HEK293 (cell line): ENCODE results near the gene ATP8A2.

Experiments used
- CTCF ChIA-PET: fragments of 350-600 bp; formaldehyde crosslinking; extraction: SDS; loops from one replicate; lab custom pipeline; 2021; ENCODE audit warnings: antibody characterized with exemption; lab: Yijun Ruan, JAX
- POLR2A ChIA-PET: fragments of 300-600 bp; formaldehyde crosslinking; extraction: SDS; loops from one replicate; lab custom pipeline; 2020; ENCODE audit warnings: antibody characterized with exemption, inconsistent platforms; lab: Yijun Ruan, JAX
- H3K27ac ChIP-seq: fragments of 200-500 bp; sonication (Bioruptor generic); 2 replicates; pipeline ENCODE4 v1.5.1; 2014; ENCODE audit warnings: low read depth, low read length, control low read depth, inconsistent platforms; ENCODE audit errors: extremely low read depth
- H3K36me3 ChIP-seq, 2 experiments: fragments of 200-500 bp in 1 of 2; sonication (Bioruptor generic) in 1 of 2; 1 replicate in 1 of 2; 2 replicates in 1 of 2; pipeline ENCODE4 v1.5.1; 2014 to 2017; ENCODE audit warnings: inconsistent platforms in 2 of 2, low read length in 2 of 2; ENCODE audit not compliant: control insufficient read depth in 2 of 2, insufficient read depth in 1 of 2
- H3K4me1 ChIP-seq: fragments of 200-500 bp; sonication (Bioruptor generic); 2 replicates; pipeline ENCODE4 v1.5.1; 2014; ENCODE audit warnings: mild to moderate bottlenecking, low read length, inconsistent platforms; ENCODE audit not compliant: control insufficient read depth, insufficient read depth
- H3K4me3 ChIP-seq: 2 replicates; pipeline ENCODE4 v1.5.1; 2011; ENCODE audit warnings: low read depth, mild to moderate bottlenecking, control low read depth, low read length, moderate library complexity
- H3K9me3 ChIP-seq: fragments of 200-500 bp; sonication (Bioruptor generic); 2 replicates; pipeline ENCODE4 v1.5.1; 2014; ENCODE audit warnings: low read depth, low read length, inconsistent platforms; ENCODE audit not compliant: control insufficient read depth, insufficient read depth
- EGR2 ChIP-seq: fragments of 450-650 bp; formaldehyde crosslinking; IDR thresholded peaks from 2 replicates; pipeline ENCODE4 v1.5.1; 2016; ENCODE audit warnings: low read depth, missing biosample characterization, missing genetic modification characterization
- HOXA7 ChIP-seq: sonication (generic); formaldehyde crosslinking; IDR thresholded peaks from 2 replicates; pipeline ENCODE4 v1.8.1; 2022; ENCODE audit warnings: missing genetic modification reagents, borderline replicate concordance
- KLF8 ChIP-seq: fragments of 450-650 bp; formaldehyde crosslinking; IDR thresholded peaks from 2 replicates; pipeline ENCODE4 v1.5.1; 2016; ENCODE audit warnings: missing biosample characterization, missing genetic modification characterization
- SALL2 ChIP-seq: fragments of 450-650 bp; formaldehyde crosslinking; IDR thresholded peaks from 2 replicates; pipeline ENCODE4 v1.5.0; 2017; ENCODE audit warnings: missing biosample characterization, mild to moderate bottlenecking, missing genetic modification characterization, borderline replicate concordance
- ZBTB1 ChIP-seq: fragments of 450-650 bp; formaldehyde crosslinking; IDR thresholded peaks from 2 replicates; pipeline ENCODE4 v1.5.1; 2016; ENCODE audit warnings: missing biosample characterization, missing genetic modification characterization
- ZBTB21 ChIP-seq: fragments of 450-650 bp; formaldehyde crosslinking; IDR thresholded peaks from 2 replicates; pipeline ENCODE4 v1.5.1; 2017; ENCODE audit warnings: missing biosample characterization, missing genetic modification characterization
- ZEB2 ChIP-seq: fragments of 450-650 bp; formaldehyde crosslinking; IDR thresholded peaks from 2 replicates; pipeline ENCODE4 v1.5.1; 2016; ENCODE audit warnings: missing biosample characterization, missing genetic modification characterization
- ZFHX2 ChIP-seq: fragments of 450-650 bp; formaldehyde crosslinking; conservative IDR thresholded peaks from 2 replicates; pipeline ENCODE4 v1.5.1; 2016; ENCODE audit warnings: missing biosample characterization, missing genetic modification characterization
- ZFP3 ChIP-seq: fragments of 450-650 bp; formaldehyde crosslinking; IDR thresholded peaks from 2 replicates; pipeline ENCODE4 v1.5.1; 2016; ENCODE audit warnings: low read depth, missing biosample characterization, missing genetic modification characterization
- ZFP37 ChIP-seq: fragments of 450-650 bp; formaldehyde crosslinking; IDR thresholded peaks from 2 replicates; pipeline ENCODE4 v1.5.1; 2016; ENCODE audit warnings: missing biosample characterization, missing genetic modification characterization
- ZNF157 ChIP-seq: fragments of 450-650 bp; formaldehyde crosslinking; IDR thresholded peaks from 2 replicates; pipeline ENCODE4 v1.5.1; 2016; ENCODE audit warnings: missing biosample characterization, missing genetic modification characterization
- ZNF174 ChIP-seq: fragments of 450-650 bp; formaldehyde crosslinking; IDR thresholded peaks from 2 replicates; pipeline ENCODE4 v1.5.0; 2017; ENCODE audit warnings: missing biosample characterization, mild to moderate bottlenecking, missing genetic modification characterization
- ZNF2 ChIP-seq: fragments of 450-650 bp; formaldehyde crosslinking; IDR thresholded peaks from 2 replicates; pipeline ENCODE4 v1.5.1; 2016; ENCODE audit warnings: missing biosample characterization, missing genetic modification characterization
- ZNF211 ChIP-seq: fragments of 450-650 bp; formaldehyde crosslinking; IDR thresholded peaks from 2 replicates; pipeline ENCODE4 v1.5.1; 2016; ENCODE audit warnings: low read depth, missing biosample characterization, missing genetic modification characterization
- ZNF221 ChIP-seq: fragments of 450-650 bp; formaldehyde crosslinking; IDR thresholded peaks from 2 replicates; pipeline ENCODE4 v1.5.1; 2017; ENCODE audit warnings: missing biosample characterization, missing genetic modification characterization, borderline replicate concordance
- ZNF23 ChIP-seq: fragments of 450-650 bp; formaldehyde crosslinking; IDR thresholded peaks from 2 replicates; pipeline ENCODE4 v1.5.1; 2016; ENCODE audit warnings: missing biosample characterization, missing genetic modification characterization, borderline replicate concordance
- ZNF274 ChIP-seq, 2 experiments: fragments of 200-500 bp in 1 of 2; fragments of 450-650 bp in 1 of 2; sonication (Bioruptor generic) in 1 of 2; formaldehyde crosslinking in 1 of 2; IDR thresholded peaks; 2 replicates each; pipeline versions ENCODE4 v1.5.1 to v1.6.1; 2014 to 2016; ENCODE audit warnings: borderline replicate concordance in 1 of 2, inconsistent platforms in 1 of 2, low read length in 1 of 2, missing biosample characterization in 1 of 2, missing genetic modification characterization in 1 of 2
- ZNF302 ChIP-seq: fragments of 450-650 bp; formaldehyde crosslinking; IDR thresholded peaks from 2 replicates; pipeline ENCODE4 v1.5.1; 2016; ENCODE audit warnings: missing biosample characterization, missing genetic modification characterization, low read depth
- ZNF366 ChIP-seq: fragments of 450-650 bp; formaldehyde crosslinking; conservative IDR thresholded peaks from 2 replicates; pipeline ENCODE4 v1.5.1; 2016; ENCODE audit warnings: missing biosample characterization, missing genetic modification characterization
- ZNF433 ChIP-seq: fragments of 450-650 bp; formaldehyde crosslinking; IDR thresholded peaks from 2 replicates; pipeline ENCODE4 v1.5.1; 2016; ENCODE audit warnings: missing biosample characterization, missing genetic modification characterization, low read depth
- ZNF501 ChIP-seq: fragments of 450-650 bp; formaldehyde crosslinking; IDR thresholded peaks from 2 replicates; pipeline ENCODE4 v1.5.1; 2016; ENCODE audit warnings: missing biosample characterization, missing genetic modification characterization
- ZNF560 ChIP-seq: fragments of 450-650 bp; formaldehyde crosslinking; IDR thresholded peaks from 2 replicates; pipeline ENCODE4 v1.5.1; 2017; ENCODE audit warnings: missing biosample characterization, missing genetic modification characterization, borderline replicate concordance
- ZNF658 ChIP-seq: fragments of 450-650 bp; formaldehyde crosslinking; IDR thresholded peaks from 2 replicates; pipeline ENCODE4; 2016; ENCODE audit warnings: missing biosample characterization, missing genetic modification characterization
- ZNF664 ChIP-seq: fragments of 450-650 bp; formaldehyde crosslinking; IDR thresholded peaks from 2 replicates; pipeline ENCODE4 v1.5.1; 2016; ENCODE audit warnings: missing biosample characterization, missing genetic modification characterization
- ZNF677 ChIP-seq: fragments of 450-650 bp; IDR thresholded peaks from 2 replicates; pipeline ENCODE4 v1.5.0; 2018; ENCODE audit warnings: missing biosample characterization, mild to moderate bottlenecking, missing genetic modification characterization, moderate library complexity
- ZNF791 ChIP-seq: fragments of 450-650 bp; formaldehyde crosslinking; IDR thresholded peaks from 2 replicates; pipeline ENCODE4 v1.5.1; 2016; ENCODE audit warnings: missing biosample characterization, missing genetic modification characterization
- TF ChIP-seq, protein P1 (sequence below): fragments of 450-650 bp; formaldehyde crosslinking; IDR thresholded peaks from 2 replicates; pipeline ENCODE4 v1.5.1; 2016; ENCODE audit warnings: missing biosample characterization, missing genetic modification characterization
- TF ChIP-seq, protein P2 (sequence below): fragments of 450-650 bp; formaldehyde crosslinking; IDR thresholded peaks from 2 replicates; pipeline ENCODE4 v1.5.1; 2016; ENCODE audit warnings: missing biosample characterization, missing genetic modification characterization
- TF ChIP-seq, protein P3 (sequence below): fragments of 450-650 bp; formaldehyde crosslinking; IDR thresholded peaks from 2 replicates; pipeline ENCODE4 v1.5.1; 2016; ENCODE audit warnings: missing biosample characterization, missing genetic modification characterization, low read depth
- TF ChIP-seq, protein P4 (sequence below): fragments of 450-650 bp; formaldehyde crosslinking; IDR thresholded peaks from 2 replicates; pipeline ENCODE4 v1.5.1; 2016; ENCODE audit warnings: missing biosample characterization, missing genetic modification characterization

ATP8A2 gene

DNA sequence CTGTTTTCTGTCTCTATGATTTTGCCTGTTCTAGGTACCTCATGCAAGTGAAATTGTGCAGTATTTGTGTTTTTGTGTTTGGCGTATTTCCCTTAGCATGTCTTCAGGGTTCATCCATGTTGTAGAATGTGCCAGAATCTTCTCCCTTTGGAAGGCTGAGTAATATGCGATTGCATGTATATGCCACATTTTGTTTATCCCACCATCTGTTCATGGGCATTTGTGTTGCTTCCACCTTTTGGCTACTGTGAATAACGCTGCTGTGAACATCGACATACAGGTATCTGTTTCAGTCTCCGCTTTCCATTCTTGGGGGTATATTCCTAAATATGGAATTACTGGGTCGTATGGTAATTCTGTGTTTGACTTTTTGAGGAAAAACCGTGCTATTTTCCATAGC lies 190.0 kb downstream of the ATP8A2 start (continued):
- TF ChIP-seq, protein P1, sequence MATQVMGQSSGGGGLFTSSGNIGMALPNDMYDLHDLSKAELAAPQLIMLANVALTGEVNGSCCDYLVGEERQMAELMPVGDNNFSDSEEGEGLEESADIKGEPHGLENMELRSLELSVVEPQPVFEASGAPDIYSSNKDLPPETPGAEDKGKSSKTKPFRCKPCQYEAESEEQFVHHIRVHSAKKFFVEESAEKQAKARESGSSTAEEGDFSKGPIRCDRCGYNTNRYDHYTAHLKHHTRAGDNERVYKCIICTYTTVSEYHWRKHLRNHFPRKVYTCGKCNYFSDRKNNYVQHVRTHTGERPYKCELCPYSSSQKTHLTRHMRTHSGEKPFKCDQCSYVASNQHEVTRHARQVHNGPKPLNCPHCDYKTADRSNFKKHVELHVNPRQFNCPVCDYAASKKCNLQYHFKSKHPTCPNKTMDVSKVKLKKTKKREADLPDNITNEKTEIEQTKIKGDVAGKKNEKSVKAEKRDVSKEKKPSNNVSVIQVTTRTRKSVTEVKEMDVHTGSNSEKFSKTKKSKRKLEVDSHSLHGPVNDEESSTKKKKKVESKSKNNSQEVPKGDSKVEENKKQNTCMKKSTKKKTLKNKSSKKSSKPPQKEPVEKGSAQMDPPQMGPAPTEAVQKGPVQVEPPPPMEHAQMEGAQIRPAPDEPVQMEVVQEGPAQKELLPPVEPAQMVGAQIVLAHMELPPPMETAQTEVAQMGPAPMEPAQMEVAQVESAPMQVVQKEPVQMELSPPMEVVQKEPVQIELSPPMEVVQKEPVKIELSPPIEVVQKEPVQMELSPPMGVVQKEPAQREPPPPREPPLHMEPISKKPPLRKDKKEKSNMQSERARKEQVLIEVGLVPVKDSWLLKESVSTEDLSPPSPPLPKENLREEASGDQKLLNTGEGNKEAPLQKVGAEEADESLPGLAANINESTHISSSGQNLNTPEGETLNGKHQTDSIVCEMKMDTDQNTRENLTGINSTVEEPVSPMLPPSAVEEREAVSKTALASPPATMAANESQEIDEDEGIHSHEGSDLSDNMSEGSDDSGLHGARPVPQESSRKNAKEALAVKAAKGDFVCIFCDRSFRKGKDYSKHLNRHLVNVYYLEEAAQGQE = no peak
- TF ChIP-seq ZNF157 (no peak), ZNF791 (tag by site-specific recombination) (no peak), ZEB2 (tag by site-specific recombination) (no peak), ZNF366 (tag by site-specific recombination) (no peak)
- TF ChIP-seq, all 188 proteins: peak for 0

DNA sequence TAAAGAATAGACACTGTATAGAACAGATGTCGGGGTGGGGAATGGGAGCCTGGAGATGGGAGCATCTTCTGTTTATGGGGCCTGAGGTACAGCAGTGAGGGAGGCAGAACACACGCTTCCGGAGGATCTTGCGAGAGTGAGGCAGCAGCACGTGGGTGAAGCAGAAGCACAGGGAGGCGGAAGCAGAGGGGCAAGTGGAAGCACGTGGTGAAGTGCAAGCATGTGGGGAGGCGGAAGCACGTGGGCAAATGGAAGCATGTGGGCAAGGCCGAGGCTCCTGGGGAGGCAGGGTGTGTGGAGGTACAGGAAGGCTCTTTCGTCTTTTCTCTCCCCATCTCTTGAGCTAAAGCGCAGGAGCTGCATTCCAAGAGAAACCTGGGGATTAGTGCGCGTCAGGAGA lies 198.4 kb downstream of the ATP8A2 start:
- H3K4me3 ChIP-seq = no peak overlapping the region
- H3K36me3 ChIP-seq = no peaks in the 10 kb centered on the region
- no peaks in the 10 kb centered on the region for H3K9me3 ChIP-seq
- TF ChIP-seq ZNF174 (tag by site-specific recombination) (no peak), ZNF23 (tag by site-specific recombination) (no peak), ZFP37 (no peak), ZNF274 (IDR thresholded peaks at IDR 0.05; ENCODE audit: low read length) (no peak), ZNF274 (tag by site-specific recombination; IDR thresholded peaks at IDR 0.05; ENCODE audit: borderline replicate concordance) (no peak), ZFHX2 (tag by site-specific recombination) (peak; percentile 80), ZNF2 (no peak), ZNF433 (tag by site-specific recombination) (no peak), ZNF302 (tag by site-specific recombination) (no peak), EGR2 (tag by site-specific recombination) (peak; percentile 69)
- ChIA-PET CTCF (no interaction called here), POLR2A (no interaction called here)
- no peak overlapping the region for H3K27ac ChIP-seq
- H3K4me1 ChIP-seq = no peaks in the 10 kb centered on the region

DNA sequence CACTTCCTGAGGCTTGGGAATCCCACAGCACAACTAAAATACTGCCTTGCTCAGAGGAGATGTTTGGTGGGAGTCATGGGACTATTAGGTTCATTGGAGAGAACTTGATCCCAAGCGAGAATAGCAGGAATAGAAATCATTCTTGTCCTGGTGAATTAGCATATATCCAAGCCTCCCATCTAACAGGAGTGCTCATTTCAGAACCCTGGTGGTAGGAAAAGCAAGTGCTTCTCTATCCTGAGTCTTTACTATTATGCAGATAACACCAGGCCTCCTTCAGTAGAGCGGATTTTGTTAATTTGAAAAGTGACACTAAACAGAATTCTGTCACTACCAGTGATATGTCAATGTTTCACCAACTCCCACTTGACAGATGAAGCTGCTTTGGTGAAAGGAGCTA lies 199.5 kb downstream of the ATP8A2 start:
- no peaks in the 10 kb centered on the region for H3K9me3 ChIP-seq
- no peak overlapping the region for H3K4me3 ChIP-seq
- ChIA-PET CTCF (interaction anchor here (0.7 to 0.8 kb wide), 2 partner anchors 9 to 246 kb away, joined by 3 to 4 read pairs; no protein-coding TSS in a partner anchor), POLR2A (no interaction called here)
- H3K27ac ChIP-seq = no peak overlapping the region
- H3K36me3 ChIP-seq = no peaks in the 10 kb centered on the region
- no peaks in the 10 kb centered on the region for H3K4me1 ChIP-seq
- TF ChIP-seq ZBTB21 (tag by site-specific recombination) (no peak), ZBTB1 (tag by site-specific recombination) (no peak), ZNF664 (tag by site-specific recombination) (no peak), ZNF791 (tag by site-specific recombination) (no peak), ZNF501 (no peak), ZNF211 (tag by site-specific recombination) (no peak), ZNF560 (tag by site-specific recombination) (no peak), ZNF221 (tag by site-specific recombination) (no peak), ZFP3 (tag by site-specific recombination) (no peak), ZFHX2 (tag by site-specific recombination) (no peak), SALL2 (tag by site-specific recombination) (no peak), ZNF677 (no peak), HOXA7 (CRISPR knock-in tag) (no peak), ZNF658 (tag by site-specific recombination) (no peak), KLF8 (tag by site-specific recombination) (no peak)
- TF ChIP-seq, protein P2, sequence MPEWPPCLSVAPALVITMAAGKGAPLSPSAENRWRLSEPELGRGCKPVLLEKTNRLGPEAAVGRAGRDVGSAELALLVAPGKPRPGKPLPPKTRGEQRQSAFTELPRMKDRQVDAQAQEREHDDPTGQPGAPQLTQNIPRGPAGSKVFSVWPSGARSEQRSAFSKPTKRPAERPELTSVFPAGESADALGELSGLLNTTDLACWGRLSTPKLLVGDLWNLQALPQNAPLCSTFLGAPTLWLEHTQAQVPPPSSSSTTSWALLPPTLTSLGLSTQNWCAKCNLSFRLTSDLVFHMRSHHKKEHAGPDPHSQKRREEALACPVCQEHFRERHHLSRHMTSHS = no peak
- TF ChIP-seq, protein P3, sequence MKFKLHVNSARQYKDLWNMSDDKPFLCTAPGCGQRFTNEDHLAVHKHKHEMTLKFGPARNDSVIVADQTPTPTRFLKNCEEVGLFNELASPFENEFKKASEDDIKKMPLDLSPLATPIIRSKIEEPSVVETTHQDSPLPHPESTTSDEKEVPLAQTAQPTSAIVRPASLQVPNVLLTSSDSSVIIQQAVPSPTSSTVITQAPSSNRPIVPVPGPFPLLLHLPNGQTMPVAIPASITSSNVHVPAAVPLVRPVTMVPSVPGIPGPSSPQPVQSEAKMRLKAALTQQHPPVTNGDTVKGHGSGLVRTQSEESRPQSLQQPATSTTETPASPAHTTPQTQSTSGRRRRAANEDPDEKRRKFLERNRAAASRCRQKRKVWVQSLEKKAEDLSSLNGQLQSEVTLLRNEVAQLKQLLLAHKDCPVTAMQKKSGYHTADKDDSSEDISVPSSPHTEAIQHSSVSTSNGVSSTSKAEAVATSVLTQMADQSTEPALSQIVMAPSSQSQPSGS (tag by site-specific recombination) = no peak
- TF ChIP-seq, protein P4, sequence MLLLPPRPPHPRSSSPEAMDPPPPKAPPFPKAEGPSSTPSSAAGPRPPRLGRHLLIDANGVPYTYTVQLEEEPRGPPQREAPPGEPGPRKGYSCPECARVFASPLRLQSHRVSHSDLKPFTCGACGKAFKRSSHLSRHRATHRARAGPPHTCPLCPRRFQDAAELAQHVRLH (tag by site-specific recombination) = no peak
